HUES6 (cell line): ENCODE data around the gene OR7G1.

Experiments used
- H3K27ac ChIP-seq: 2 replicates; pipeline ENCODE4 v1.7.0; 2013; ENCODE audit warnings: low read depth, mild to moderate bottlenecking, low read length, inconsistent platforms
- H3K27me3 ChIP-seq: 2 replicates; pipeline ENCODE4 v1.6.1; 2013; ENCODE audit warnings: low read length; ENCODE audit not compliant: control insufficient read depth, insufficient read depth
- H3K36me3 ChIP-seq: 2 replicates; pipeline ENCODE4 v1.6.1; 2013; ENCODE audit warnings: low read length; ENCODE audit not compliant: control insufficient read depth, insufficient read depth
- H3K4me1 ChIP-seq: 2 replicates; pipeline ENCODE4 v1.6.1; 2013; ENCODE audit warnings: low read length; ENCODE audit not compliant: control insufficient read depth, insufficient read depth
- H3K4me3 ChIP-seq: 2 replicates; pipeline ENCODE4 v1.5.1; 2013; ENCODE audit warnings: low read depth, low read length
- H3K9ac ChIP-seq: one replicate; pipeline ENCODE4 v1.6.1; 2013; ENCODE audit warnings: mild to moderate bottlenecking, low read length
- H3K9me3 ChIP-seq: 2 replicates; pipeline ENCODE4 v1.6.1; 2013; ENCODE audit warnings: low read depth, low read length; ENCODE audit not compliant: control insufficient read depth, insufficient read depth

OR7G1 gene, protein sequence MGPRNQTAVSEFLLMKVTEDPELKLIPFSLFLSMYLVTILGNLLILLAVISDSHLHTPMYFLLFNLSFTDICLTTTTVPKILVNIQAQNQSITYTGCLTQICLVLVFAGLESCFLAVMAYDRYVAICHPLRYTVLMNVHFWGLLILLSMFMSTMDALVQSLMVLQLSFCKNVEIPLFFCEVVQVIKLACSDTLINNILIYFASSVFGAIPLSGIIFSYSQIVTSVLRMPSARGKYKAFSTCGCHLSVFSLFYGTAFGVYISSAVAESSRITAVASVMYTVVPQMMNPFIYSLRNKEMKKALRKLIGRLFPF

DNA sequence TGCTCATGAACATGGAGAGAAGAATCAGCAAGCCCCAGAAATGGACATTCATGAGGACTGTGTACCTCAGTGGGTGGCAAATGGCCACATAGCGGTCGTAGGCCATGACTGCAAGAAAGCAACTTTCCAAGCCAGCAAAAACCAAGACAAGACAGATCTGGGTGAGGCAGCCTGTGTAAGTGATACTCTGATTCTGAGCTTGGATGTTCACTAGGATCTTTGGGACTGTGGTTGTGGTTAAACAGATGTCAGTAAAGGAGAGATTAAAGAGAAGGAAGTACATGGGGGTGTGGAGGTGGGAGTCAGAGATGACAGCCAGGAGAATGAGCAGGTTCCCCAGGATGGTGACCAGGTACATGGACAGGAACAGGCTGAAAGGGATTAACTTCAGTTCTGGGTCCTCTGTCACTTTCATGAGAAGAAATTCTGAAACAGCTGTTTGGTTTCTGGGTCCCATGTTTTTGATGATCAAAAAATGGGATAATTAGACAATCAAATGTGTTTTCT, at the start of gene OR7G1:
Gene OR7G1 (minus strand): TSS at position 457 of the 507 bp plus-strand sequence. CDS start 0 bp downstream, at position 457.
- H3K27ac ChIP-seq = no peak within 1 kb of the TSS
- H3K4me3 ChIP-seq = no peak within 1 kb of the TSS
- H3K27me3 ChIP-seq = no peaks in the 10 kb centered on the region
- H3K9me3 ChIP-seq = peaks cover 3% of the 10 kb centered on the region; the same call in 1 of the 2 replicates
- no peaks in the 10 kb centered on the region for H3K4me1 ChIP-seq
- H3K9ac ChIP-seq = no peak within 1 kb of the TSS
- no peaks in the 10 kb centered on the region for H3K36me3 ChIP-seq

GRCh38 chr19:9165261-9165660, 49.7 kb upstream of the OR7G1 start:
- Histone ChIP-seq H3K36me3 (peaks cover 47% of the 10 kb centered on the region), H3K27me3 (no peaks in the 10 kb centered on the region), H3K27ac (no peak overlapping the region), H3K4me3 (no peak overlapping the region), H3K4me1 (no peaks in the 10 kb centered on the region), H3K9me3 (peaks cover 23% of the 10 kb centered on the region), H3K9ac (no peak overlapping the region)

DNA sequence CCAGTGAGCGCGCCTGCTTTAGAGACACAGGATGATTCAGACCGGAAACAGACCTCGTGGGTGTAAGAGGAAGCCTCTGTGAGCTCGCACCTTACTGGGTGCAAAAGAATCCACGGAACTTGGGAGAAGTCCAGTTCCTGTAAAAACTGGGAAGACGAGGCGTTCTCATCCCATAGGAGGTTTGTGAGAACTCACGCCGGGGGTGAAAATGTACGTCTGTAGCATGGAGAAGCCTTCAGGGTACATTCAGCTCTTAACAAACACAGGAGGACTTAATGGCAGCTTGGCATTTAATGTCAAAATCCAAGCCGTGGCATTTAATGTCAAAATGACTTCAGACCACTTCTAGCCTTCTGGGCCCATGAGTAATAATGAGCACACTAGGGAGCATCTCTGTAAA, 45.9 kb upstream of the OR7G1 start:
- Histone ChIP-seq H3K4me3 (no peak overlapping the region), H3K9me3 (peaks cover 41% of the 10 kb centered on the region), H3K27ac (no peak overlapping the region), H3K27me3 (no peaks in the 10 kb centered on the region), H3K9ac (no peak overlapping the region), H3K4me1 (no peaks in the 10 kb centered on the region), H3K36me3 (peaks cover 84% of the 10 kb centered on the region)

DNA sequence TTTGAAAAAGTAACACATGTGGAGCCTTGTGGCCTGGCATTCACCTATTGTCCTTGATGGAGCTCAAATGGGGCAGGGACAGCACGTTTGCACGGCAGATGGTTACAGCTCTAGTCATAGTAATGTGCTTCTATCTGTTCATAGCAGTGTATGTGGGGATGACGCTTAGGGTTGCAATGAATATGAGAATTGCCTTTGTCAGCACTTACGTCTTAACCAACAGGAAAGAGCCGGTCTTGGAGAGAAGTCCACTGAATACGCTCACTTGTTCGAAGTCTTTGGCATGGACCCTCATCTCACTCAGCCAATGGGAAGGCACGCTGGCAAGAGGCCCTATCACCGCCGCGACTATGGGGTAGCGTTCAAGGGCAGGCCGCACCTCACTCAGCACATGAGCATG, 44.3 kb upstream of the OR7G1 start:
- peaks cover 95% of the 10 kb centered on the region for H3K36me3 ChIP-seq
- peaks cover 50% of the 10 kb centered on the region for H3K9me3 ChIP-seq

DNA sequence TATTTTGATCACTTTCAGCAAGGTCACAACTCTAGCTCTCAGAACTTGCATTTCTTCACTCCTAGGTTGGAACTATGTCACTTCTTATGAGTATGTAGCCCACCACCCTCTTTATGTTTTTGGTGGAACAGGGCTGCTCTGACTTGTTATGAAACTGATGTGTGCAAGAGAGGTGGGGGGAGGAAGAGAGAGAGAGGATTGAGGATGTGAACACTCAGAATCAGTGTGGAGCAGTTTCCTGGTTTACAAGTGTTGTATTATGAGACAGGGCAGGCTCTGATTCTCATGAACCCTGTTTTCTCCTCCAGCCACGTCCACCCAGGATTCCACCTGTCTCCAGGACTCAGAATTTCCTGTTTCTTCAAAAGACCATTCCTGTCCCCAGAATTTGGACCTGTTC, 40.7 kb upstream of the OR7G1 start:
- H3K36me3 ChIP-seq = peaks cover 94% of the 10 kb centered on the region

More for the DNA sequence above, 44.3 kb upstream of the OR7G1 start:
- H3K4me1 ChIP-seq = no peaks in the 10 kb centered on the region
- no peak overlapping the region for H3K9ac ChIP-seq
- no peaks in the 10 kb centered on the region for H3K27me3 ChIP-seq
- no peak overlapping the region for H3K4me3 ChIP-seq
- H3K27ac ChIP-seq = no peak overlapping the region

DNA sequence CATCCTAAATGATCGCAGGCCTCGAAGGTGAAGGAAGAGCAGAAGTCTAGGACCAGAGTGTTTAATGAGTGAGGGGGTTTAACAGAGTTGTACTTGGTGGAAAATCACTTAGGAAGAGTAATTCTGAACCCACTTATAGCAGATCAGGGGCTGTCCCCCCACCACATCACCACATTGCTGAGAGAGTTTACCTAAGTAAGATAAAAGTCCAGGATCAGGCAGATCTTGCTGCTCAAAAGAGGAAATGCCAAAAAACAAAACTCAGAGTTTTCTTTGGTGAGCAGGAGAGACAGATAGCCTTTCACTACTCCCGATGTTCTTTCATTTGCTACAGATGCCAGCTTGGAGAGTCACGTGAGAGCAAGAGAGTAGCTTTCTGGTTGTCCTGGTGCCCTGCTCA, 40.0 kb upstream of the OR7G1 start:
- peaks cover 93% of the 10 kb centered on the region for H3K36me3 ChIP-seq
- peaks cover 65% of the 10 kb centered on the region for H3K9me3 ChIP-seq
- H3K9ac ChIP-seq = no peak overlapping the region

More for the DNA sequence above, 40.7 kb upstream of the OR7G1 start:
- Histone ChIP-seq H3K4me1 (no peaks in the 10 kb centered on the region), H3K27ac (no peak overlapping the region), H3K9me3 (peaks cover 66% of the 10 kb centered on the region), H3K27me3 (no peaks in the 10 kb centered on the region), H3K4me3 (no peak overlapping the region), H3K9ac (no peak overlapping the region)

GRCh38 chr19:9151367-9151766, 35.8 kb upstream of the OR7G1 start:
- Histone ChIP-seq H3K9me3 (peaks cover 80% of the 10 kb centered on the region), H3K27me3 (no peaks in the 10 kb centered on the region), H3K9ac (no peak overlapping the region), H3K4me3 (no peak overlapping the region), H3K4me1 (no peaks in the 10 kb centered on the region), H3K27ac (no peak overlapping the region), H3K36me3 (peaks cover 84% of the 10 kb centered on the region)

More for the DNA sequence above, 40.0 kb upstream of the OR7G1 start:
- H3K27ac ChIP-seq = no peak overlapping the region
- no peaks in the 10 kb centered on the region for H3K27me3 ChIP-seq
- no peaks in the 10 kb centered on the region for H3K4me1 ChIP-seq
- no peak overlapping the region for H3K4me3 ChIP-seq

GRCh38 chr19:9150650-9151049, 35.1 kb upstream of the OR7G1 start:
- peaks cover 79% of the 10 kb centered on the region for H3K9me3 ChIP-seq
- H3K9ac ChIP-seq = no peak overlapping the region
- no peaks in the 10 kb centered on the region for H3K27me3 ChIP-seq
- no peak overlapping the region for H3K27ac ChIP-seq
- no peak overlapping the region for H3K4me3 ChIP-seq
- H3K36me3 ChIP-seq = peaks cover 78% of the 10 kb centered on the region
- H3K4me1 ChIP-seq = no peaks in the 10 kb centered on the region

- H3K9ac ChIP-seq = no peak overlapping the region
- peaks cover 77% of the 10 kb centered on the region for H3K36me3 ChIP-seq
- H3K9me3 ChIP-seq = peaks cover 81% of the 10 kb centered on the region
- H3K27me3 ChIP-seq = no peaks in the 10 kb centered on the region
- H3K4me3 ChIP-seq = no peak overlapping the region
- H3K27ac ChIP-seq = no peak overlapping the region
- no peaks in the 10 kb centered on the region for H3K4me1 ChIP-seq
These were observed 34.4 kb upstream of the OR7G1 start for GRCh38 chr19:9149997-9150396.

DNA sequence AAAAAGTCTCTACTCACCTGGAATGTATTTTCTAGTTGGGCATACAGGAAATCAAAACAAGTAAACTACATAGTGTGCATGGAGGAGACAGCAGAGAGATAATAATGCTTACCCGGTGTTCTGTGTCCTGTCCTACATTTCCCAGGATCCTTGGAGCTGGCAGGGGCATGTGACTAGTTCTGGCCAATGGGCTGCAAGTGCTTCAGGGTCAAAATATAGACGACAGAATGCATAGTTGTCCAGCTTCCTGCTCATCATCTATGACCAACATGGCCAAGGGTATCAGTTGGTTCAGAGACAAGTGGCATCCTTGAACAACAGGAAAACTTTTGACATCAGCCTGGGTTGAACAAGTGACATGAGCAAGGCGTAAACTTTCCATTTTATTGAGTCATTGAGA, 33.1 kb upstream of the OR7G1 start:
- H3K36me3 ChIP-seq = peaks cover 72% of the 10 kb centered on the region

DNA sequence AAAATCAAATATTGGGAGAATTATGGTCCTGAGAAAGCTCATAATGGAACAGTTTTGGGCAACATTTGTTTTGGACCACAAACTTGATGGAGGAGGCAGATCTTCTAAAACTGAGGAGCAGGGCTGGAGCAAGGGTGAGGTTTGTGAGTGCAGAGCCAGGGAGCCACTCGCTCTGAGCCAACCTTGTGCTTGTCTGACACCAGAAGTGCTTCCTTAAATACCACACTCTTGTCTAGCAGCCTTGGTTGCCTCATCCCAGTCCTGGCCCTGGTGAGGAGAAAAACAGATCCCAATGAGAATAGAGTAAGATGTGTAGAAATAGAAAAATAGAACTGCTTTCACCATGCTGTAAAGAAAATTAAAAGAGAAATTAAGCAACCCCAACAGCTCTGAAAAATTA, 31.3 kb upstream of the OR7G1 start:
- H3K27me3 ChIP-seq = no peaks in the 10 kb centered on the region
- no peak overlapping the region for H3K27ac ChIP-seq
- no peaks in the 10 kb centered on the region for H3K4me1 ChIP-seq
- peaks cover 71% of the 10 kb centered on the region for H3K9me3 ChIP-seq
- H3K9ac ChIP-seq = no peak overlapping the region
- no peak overlapping the region for H3K4me3 ChIP-seq
- H3K36me3 ChIP-seq = peaks cover 57% of the 10 kb centered on the region

More for the DNA sequence above, 33.1 kb upstream of the OR7G1 start:
- Histone ChIP-seq H3K4me1 (no peaks in the 10 kb centered on the region), H3K4me3 (no peak overlapping the region), H3K27me3 (no peaks in the 10 kb centered on the region), H3K27ac (no peak overlapping the region), H3K9ac (no peak overlapping the region), H3K9me3 (peaks cover 86% of the 10 kb centered on the region)
